Ishikawa (cell line): ENCODE data around the gene TENM3.

Experiments
- CEBPB ChIP-seq: IDR thresholded peaks from 2 replicates; pipeline ENCODE4 v1.6.1; 2012
- CREB1 ChIP-seq: IDR thresholded peaks from 2 replicates; pipeline ENCODE4 v1.6.1; 2012; ENCODE audit warnings: low read depth
- EGR1 ChIP-seq: IDR thresholded peaks from 2 replicates; pipeline ENCODE4 v1.6.1; 2012
- EP300 ChIP-seq: IDR thresholded peaks from 2 replicates; pipeline ENCODE4 v1.6.1; 2012; ENCODE audit warnings: borderline replicate concordance
- FOXM1 ChIP-seq: IDR thresholded peaks from 2 replicates; pipeline ENCODE4 v1.6.1; 2012; ENCODE audit warnings: low read depth, borderline replicate concordance
- MAX ChIP-seq: IDR thresholded peaks from 2 replicates; pipeline ENCODE4 v1.6.1; 2012
- NFIC ChIP-seq: IDR thresholded peaks from 2 replicates; pipeline ENCODE4 v1.6.1; 2012
- RAD21 ChIP-seq: IDR thresholded peaks from 2 replicates; pipeline ENCODE4 v1.6.1; 2012; ENCODE audit warnings: low read depth
- REST ChIP-seq: IDR thresholded peaks from 2 replicates; pipeline ENCODE4 v1.6.1; 2012; ENCODE audit warnings: low read depth, mild to moderate bottlenecking
- TAF1 ChIP-seq: IDR thresholded peaks from 2 replicates; pipeline ENCODE4 v1.6.1; 2012; ENCODE audit warnings: low read depth, mild to moderate bottlenecking
- TCF12 ChIP-seq: IDR thresholded peaks from 2 replicates; pipeline ENCODE4 v1.6.1; 2012; ENCODE audit warnings: low read depth
- TEAD4 ChIP-seq: IDR thresholded peaks from 2 replicates; pipeline ENCODE4 v1.6.1; 2012
- USF1 ChIP-seq: IDR thresholded peaks from 2 replicates; pipeline ENCODE4 v1.6.1; 2012
- YY1 ChIP-seq: IDR thresholded peaks from 2 replicates; pipeline ENCODE4 v1.6.1; 2012; ENCODE audit warnings: low read depth
- ZBTB7A ChIP-seq: IDR thresholded peaks from 2 replicates; pipeline ENCODE4 v1.6.1; 2012; ENCODE audit warnings: low read depth

TENM3 gene

GRCh38 chr4:182293691-182294255, 50.6 kb downstream of the TENM3 start:
- TF ChIP-seq CEBPB (no peak), RAD21 (no peak), TCF12 (no peak), EGR1 (no peak), NFIC (no peak), USF1 (no peak), TEAD4 (no peak), TAF1 (no peak), YY1 (no peak), MAX (no peak), REST (no peak), CREB1 (no peak), FOXM1 (no peak), EP300 (no peak), ZBTB7A (no peak)

GRCh38 chr4:182294451-182294850, 51.2 kb downstream of the TENM3 start:
- TF ChIP-seq CEBPB (no peak), NFIC (no peak), YY1 (no peak), EP300 (no peak), TAF1 (no peak), ZBTB7A (no peak), RAD21 (no peak)

- TF ChIP-seq EGR1 (no peak), NFIC (no peak), TCF12 (no peak), EP300 (no peak), USF1 (no peak), YY1 (no peak), CEBPB (no peak), CREB1 (no peak), MAX (no peak), ZBTB7A (no peak), RAD21 (no peak), TEAD4 (no peak), FOXM1 (no peak), TAF1 (no peak), REST (no peak)
Measured at GRCh38 chr4:182297659-182298058, 54.5 kb downstream of the TENM3 start.

- no peak for TF ChIP-seq ZBTB7A
- TF ChIP-seq RAD21: no peak
- no peak for TF ChIP-seq USF1
- no peak for TF ChIP-seq YY1
- TF ChIP-seq REST: no peak
- no peak for TF ChIP-seq TAF1
- no peak for TF ChIP-seq NFIC
- TF ChIP-seq MAX: no peak
- no peak for TF ChIP-seq EGR1
- TF ChIP-seq TCF12: no peak
- no peak for TF ChIP-seq CEBPB
Measured at GRCh38 chr4:182301736-182302135, 58.5 kb downstream of the TENM3 start.
